ENCODE data around the gene OPA1.

OPA1 gene

GRCh38 chr3:193744822-193745684 is 152.0 kb downstream of the OPA1 start:
- DNase-seq, result peak; percentile 90

- no peak for DNase-seq
Measured at GRCh38 chr3:193746832-193747231, 153.8 kb downstream of the OPA1 start.
